Esophagus squamous epithelium (tissue), 4 donors: ENCODE data around the gene CPS1.

ENCODE experiments used
- POLR2A ChIP-seq, 4 donors: fragments of 450-650 bp; IDR thresholded peaks; one replicate each; pipeline ENCODE4 v1.6.1; 2017; ENCODE audit warnings: antibody characterized with exemption in 4 of 4, mild to moderate bottlenecking in 4 of 4, moderate library complexity in 3 of 4
- TF ChIP-seq, protein P1 (sequence below), 6 experiments: fragments of 450-650 bp in 4 of 6; fragments of 200-600 bp in 2 of 6; sonication (generic) in 2 of 6; IDR thresholded peaks; one replicate each; pipeline ENCODE4 v1.5.1; 2016 to 2019; ENCODE audit warnings: antibody characterized with exemption in 6 of 6, mild to moderate bottlenecking in 4 of 6, moderate library complexity in 4 of 6

DNA sequence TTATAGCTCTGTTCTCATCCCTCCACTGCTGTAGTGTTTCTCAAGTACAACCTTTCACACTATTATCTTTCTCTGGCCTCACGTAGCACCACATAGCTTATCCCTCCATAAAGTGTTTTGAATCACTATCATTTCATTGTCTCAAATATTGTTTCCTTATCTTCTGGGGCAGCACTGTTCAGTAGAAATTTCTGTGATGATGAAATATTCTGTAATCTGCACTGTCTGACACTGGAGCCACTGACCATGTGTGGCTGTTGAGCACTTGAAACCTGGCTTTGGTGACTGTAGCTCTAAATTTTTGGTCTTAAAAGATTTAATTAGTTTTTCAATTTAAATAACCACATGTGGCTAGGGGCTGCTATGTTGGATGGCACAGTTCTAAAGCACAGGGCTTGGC, 78.9 kb downstream of the CPS1 start:
- TF ChIP-seq, protein P1, sequence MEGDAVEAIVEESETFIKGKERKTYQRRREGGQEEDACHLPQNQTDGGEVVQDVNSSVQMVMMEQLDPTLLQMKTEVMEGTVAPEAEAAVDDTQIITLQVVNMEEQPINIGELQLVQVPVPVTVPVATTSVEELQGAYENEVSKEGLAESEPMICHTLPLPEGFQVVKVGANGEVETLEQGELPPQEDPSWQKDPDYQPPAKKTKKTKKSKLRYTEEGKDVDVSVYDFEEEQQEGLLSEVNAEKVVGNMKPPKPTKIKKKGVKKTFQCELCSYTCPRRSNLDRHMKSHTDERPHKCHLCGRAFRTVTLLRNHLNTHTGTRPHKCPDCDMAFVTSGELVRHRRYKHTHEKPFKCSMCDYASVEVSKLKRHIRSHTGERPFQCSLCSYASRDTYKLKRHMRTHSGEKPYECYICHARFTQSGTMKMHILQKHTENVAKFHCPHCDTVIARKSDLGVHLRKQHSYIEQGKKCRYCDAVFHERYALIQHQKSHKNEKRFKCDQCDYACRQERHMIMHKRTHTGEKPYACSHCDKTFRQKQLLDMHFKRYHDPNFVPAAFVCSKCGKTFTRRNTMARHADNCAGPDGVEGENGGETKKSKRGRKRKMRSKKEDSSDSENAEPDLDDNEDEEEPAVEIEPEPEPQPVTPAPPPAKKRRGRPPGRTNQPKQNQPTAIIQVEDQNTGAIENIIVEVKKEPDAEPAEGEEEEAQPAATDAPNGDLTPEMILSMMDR (IDR thresholded peaks at IDR 0.05) = no peak
- no peak for TF ChIP-seq POLR2A (IDR thresholded peaks at IDR 0.05)
